Tibial nerve (tissue), 4 donors: ENCODE results near the gene MYNN. TPM values are rescaled to one million over a fixed set of nuclear protein-coding genes. Genes with fewer than 3 reads are reported as not detected.

Source experiments
- DNase-seq, 2 donors: peaks; one replicate each; pipeline ENCODE4 v3.0.0-alpha.2; 2019; ENCODE audit warnings: low spot score in 2 of 2
- H3K27ac ChIP-seq, 4 donors: fragments of 200-600 bp; sonication (generic) in 3 of 4; one replicate each; pipeline ENCODE4 v1.5.1; 2017 to 2019; ENCODE audit warnings: mild to moderate bottlenecking in 1 of 4
- H3K27me3 ChIP-seq, 2 donors: fragments of 200-600 bp; sonication (generic) in 1 of 2; one replicate each; pipeline versions ENCODE4 v1.5.1 to v1.6.0; 2017 to 2019
- H3K36me3 ChIP-seq, 3 donors: fragments of 200-600 bp; sonication (generic); one replicate each; pipeline ENCODE4 v1.5.1; 2018 to 2019
- H3K4me1 ChIP-seq, 4 donors: fragments of 200-600 bp; sonication (generic) in 3 of 4; one replicate each; pipeline ENCODE4 v1.5.1; 2017 to 2019
- H3K4me3 ChIP-seq, 4 donors: fragments of 200-600 bp; sonication (generic) in 3 of 4; one replicate each; pipeline ENCODE4 v1.5.1; 2017 to 2019; ENCODE audit warnings: mild to moderate bottlenecking in 1 of 4, moderate library complexity in 1 of 4
- H3K9me3 ChIP-seq, 4 donors: fragments of 200-600 bp; sonication (generic) in 3 of 4; one replicate each; pipeline ENCODE4 v1.5.1; 2017 to 2019
- CTCF ChIP-seq, 5 experiments: fragments of 200-600 bp in 3 of 5; fragments of 450-650 bp in 2 of 5; sonication (generic) in 3 of 5; IDR thresholded peaks; one replicate each; pipeline ENCODE4 v1.5.1; 2016 to 2019; ENCODE audit warnings: antibody characterized with exemption in 5 of 5, mild to moderate bottlenecking in 3 of 5, moderate library complexity in 2 of 5
- EP300 ChIP-seq, 2 donors: sonication (generic); formaldehyde crosslinking; IDR thresholded peaks; one replicate each; pipeline ENCODE4 v1.6.1; 2017; ENCODE audit warnings: antibody characterized with exemption in 2 of 2, mild to moderate bottlenecking in 1 of 2
- POLR2A ChIP-seq, 2 donors: fragments of 450-650 bp; IDR thresholded peaks; one replicate each; pipeline ENCODE4 v1.6.1; 2017; ENCODE audit warnings: antibody characterized with exemption in 2 of 2, mild to moderate bottlenecking in 2 of 2, moderate library complexity in 2 of 2
- WGBS, 2 donors: methylation state at CpG; one replicate each; pipeline ENCODE4 v1.1.5; 2018; 5-methylcytosine and 5-hydroxymethylcytosine counted together
- total RNA-seq, 4 donors: library from RNA; depleted of rRNA; stranded (reverse); fragments of >200 nt; gene quantifications; one replicate each; pipeline ENCODE4 v1.1.0, GENCODE V29; 2016

MYNN gene
- total RNA-seq, 4 donors from 2014 or later: 10.8 to 24.3 (median 16.8) TPM

GRCh38 chr3:169748670-169749069 lies 24.5 kb upstream of the MYNN start:
- Histone ChIP-seq H3K27me3 (peaks cover 0 to 27% of the 10 kb centered on the region in 2 donors), H3K27ac (no peak overlapping the region), H3K36me3 (no peaks in the 10 kb centered on the region), H3K4me3 (no peak overlapping the region), H3K9me3 (no peaks in the 10 kb centered on the region), H3K4me1 (no peaks in the 10 kb centered on the region)
- 75 to 80% methylated on average over 3 of the region's 3 CpGs for WGBS, 2 donors
- DNase-seq: no peak
- TF ChIP-seq CTCF (IDR thresholded peaks at IDR 0.05) (no peak), EP300 (IDR thresholded peaks at IDR 0.05) (no peak), POLR2A (IDR thresholded peaks at IDR 0.05) (no peak)

GRCh38 chr3:169750665-169751064 lies 22.5 kb upstream of the MYNN start:
- H3K9me3 ChIP-seq: no peaks in the 10 kb centered on the region
- peaks cover 0 to 27% of the 10 kb centered on the region in 2 donors for H3K27me3 ChIP-seq
- no peak for DNase-seq
- no peak overlapping the region for H3K4me3 ChIP-seq
- 61 to 71% methylated on average over 2 of the region's 2 CpGs for WGBS, 2 donors
- H3K36me3 ChIP-seq: no peaks in the 10 kb centered on the region
- no peaks in the 10 kb centered on the region for H3K4me1 ChIP-seq
- TF ChIP-seq POLR2A (IDR thresholded peaks at IDR 0.05) (no peak), CTCF (IDR thresholded peaks at IDR 0.05) (no peak), EP300 (IDR thresholded peaks at IDR 0.05) (no peak)
- no peak overlapping the region for H3K27ac ChIP-seq

GRCh38 chr3:169751875-169752274 lies 21.3 kb upstream of the MYNN start:
- H3K9me3 ChIP-seq: no peaks in the 10 kb centered on the region
- no peaks in the 10 kb centered on the region for H3K36me3 ChIP-seq
- H3K27ac ChIP-seq: no peak overlapping the region
- peaks cover 0 to 24% of the 10 kb centered on the region in 2 donors for H3K27me3 ChIP-seq
- no peaks in the 10 kb centered on the region for H3K4me1 ChIP-seq
- TF ChIP-seq POLR2A (IDR thresholded peaks at IDR 0.05) (no peak), CTCF (IDR thresholded peaks at IDR 0.05) (no peak), EP300 (IDR thresholded peaks at IDR 0.05) (no peak)
- H3K4me3 ChIP-seq: no peak overlapping the region
- WGBS, 2 donors: 86 to 92% methylated on average over 2 of the region's 2 CpGs
- no peak for DNase-seq

- Histone ChIP-seq H3K27ac (no peak overlapping the region), H3K9me3 (no peaks in the 10 kb centered on the region), H3K36me3 (no peaks in the 10 kb centered on the region), H3K4me3 (no peak overlapping the region), H3K4me1 (no peaks in the 10 kb centered on the region), H3K27me3 (peaks cover 0 to 9% of the 10 kb centered on the region in 2 donors)
- 83 to 87% methylated on average over 3 of the region's 3 CpGs for WGBS, 2 donors
- TF ChIP-seq EP300 (IDR thresholded peaks at IDR 0.05): no peak
- no peak for TF ChIP-seq CTCF (IDR thresholded peaks at IDR 0.05)
- no peak for TF ChIP-seq POLR2A (IDR thresholded peaks at IDR 0.05)
- no peak for DNase-seq
Measured at GRCh38 chr3:169754711-169755110, 18.5 kb upstream of the MYNN start.

- Histone ChIP-seq H3K9me3 (no peaks in the 10 kb centered on the region), H3K4me3 (no peak overlapping the region), H3K27ac (no peak overlapping the region), H3K27me3 (peaks cover 0 to 8% of the 10 kb centered on the region in 2 donors), H3K36me3 (no peaks in the 10 kb centered on the region), H3K4me1 (no peaks in the 10 kb centered on the region)
- no peak for TF ChIP-seq CTCF (IDR thresholded peaks at IDR 0.05)
- TF ChIP-seq POLR2A (IDR thresholded peaks at IDR 0.05): no peak
- no peak for TF ChIP-seq EP300 (IDR thresholded peaks at IDR 0.05)
- no peak for DNase-seq
- 72 to 74% methylated on average over 2 of the region's 2 CpGs for WGBS, 2 donors
Measured at GRCh38 chr3:169755488-169755887, 17.7 kb upstream of the MYNN start.
